Measurements from ENCODE around the gene CDK6.
"Not testable (repeated sequence)": the region's sequence is repeated elsewhere in the genome, so short reads cannot be mapped to it uniquely, and the experiment has no call there.

Gene CDK6

DNA sequence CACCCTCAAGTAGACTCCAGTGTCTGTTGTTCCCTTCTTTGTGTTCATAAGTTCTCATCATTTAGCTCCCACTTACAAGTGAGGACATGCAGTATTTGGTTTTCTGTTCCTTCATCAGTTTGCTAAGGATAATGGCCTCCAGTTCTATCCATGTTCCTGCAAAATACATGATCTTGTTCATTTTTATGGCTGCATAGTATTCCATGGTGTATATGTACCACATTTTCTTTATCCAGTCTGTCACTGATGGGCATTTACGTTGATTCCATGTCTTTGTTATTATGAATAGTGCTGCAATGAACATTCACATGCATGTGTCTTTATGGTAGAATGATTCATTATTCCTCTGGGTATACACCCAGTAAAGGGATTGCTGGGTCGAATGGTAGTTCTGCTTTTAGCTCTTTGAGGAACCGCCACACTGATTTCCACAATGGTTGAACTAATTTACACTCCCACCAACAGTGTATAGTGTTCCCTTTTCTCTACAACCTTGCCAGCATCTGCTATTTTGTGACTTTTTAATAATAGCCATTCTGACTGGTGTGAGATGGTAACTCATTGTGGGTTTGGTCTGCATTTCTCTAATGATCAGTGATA lies 79.0 kb downstream of the CDK6 start:
- not testable (repeated sequence) for DNase-seq

DNA sequence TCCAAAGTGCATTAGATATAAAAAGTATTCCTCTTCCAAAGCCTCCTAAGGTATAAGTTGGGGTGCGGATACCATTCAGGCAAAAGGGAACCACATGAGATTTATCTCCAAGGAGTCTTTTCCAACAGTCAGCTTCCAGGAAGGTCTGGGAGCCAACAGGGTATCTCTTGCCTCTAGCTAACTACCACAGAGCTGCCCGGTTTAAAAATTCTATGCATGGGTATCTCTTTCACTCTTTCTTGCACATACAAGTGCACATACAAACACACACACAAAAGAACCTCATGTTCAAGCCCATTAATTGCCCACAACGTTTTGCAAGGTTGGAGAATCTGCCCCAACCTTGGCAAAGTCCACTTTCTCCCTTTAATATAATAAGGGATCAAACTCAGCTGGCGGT lies 80.7 kb downstream of the CDK6 start:
- no peak for DNase-seq

DNA sequence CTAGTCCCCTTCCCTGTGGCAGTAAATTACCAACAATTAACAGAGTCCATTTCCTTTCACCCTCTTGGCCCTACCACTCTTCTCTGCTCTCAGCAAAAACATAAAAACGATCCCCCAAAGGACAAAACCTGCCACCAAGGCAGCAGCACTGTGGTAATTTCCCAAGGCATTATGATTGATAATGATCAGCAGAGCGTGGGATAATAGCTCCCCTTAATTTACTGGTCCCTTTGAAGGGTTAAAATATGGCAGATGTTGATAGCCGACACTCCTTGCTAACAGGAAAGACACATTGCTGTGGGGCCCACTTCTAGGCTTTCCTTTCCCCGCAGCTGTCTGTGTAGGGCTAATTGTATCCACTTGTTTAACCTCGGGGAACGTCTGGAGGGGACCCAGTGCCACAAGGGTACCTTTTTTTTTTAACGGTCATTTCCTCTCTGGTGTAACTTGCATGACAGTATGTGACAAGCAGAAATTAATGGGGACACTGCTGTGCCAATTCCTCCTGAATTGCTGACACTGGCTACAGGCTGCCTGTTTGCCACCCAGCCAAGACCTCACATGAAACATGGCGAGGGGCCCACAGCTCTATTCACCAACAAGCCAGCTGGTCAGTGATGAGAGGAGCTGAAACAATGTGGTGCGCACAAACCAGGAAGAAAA lies 81.3 kb downstream of the CDK6 start:
- no peak for DNase-seq

DNA sequence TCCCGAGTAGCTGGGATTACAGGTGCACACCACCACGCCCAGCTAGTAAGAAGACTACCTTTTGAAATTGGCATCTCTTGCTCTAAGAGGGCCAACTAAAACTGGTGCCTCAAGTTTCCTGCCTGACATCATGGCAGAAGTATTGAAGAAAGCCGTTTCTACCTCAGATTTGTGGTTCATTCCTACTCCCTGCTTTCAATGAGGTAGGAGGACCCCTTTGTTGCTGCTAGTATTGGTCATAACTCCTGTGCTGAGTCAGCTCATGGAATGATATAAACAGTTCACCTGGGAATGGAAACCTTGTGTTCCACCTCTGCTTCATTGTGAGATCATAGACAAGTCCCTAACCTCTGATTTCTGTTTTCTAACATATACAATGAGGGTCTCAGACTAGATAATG lies 82.8 kb downstream of the CDK6 start:
- DNase-seq, result no peak

DNA sequence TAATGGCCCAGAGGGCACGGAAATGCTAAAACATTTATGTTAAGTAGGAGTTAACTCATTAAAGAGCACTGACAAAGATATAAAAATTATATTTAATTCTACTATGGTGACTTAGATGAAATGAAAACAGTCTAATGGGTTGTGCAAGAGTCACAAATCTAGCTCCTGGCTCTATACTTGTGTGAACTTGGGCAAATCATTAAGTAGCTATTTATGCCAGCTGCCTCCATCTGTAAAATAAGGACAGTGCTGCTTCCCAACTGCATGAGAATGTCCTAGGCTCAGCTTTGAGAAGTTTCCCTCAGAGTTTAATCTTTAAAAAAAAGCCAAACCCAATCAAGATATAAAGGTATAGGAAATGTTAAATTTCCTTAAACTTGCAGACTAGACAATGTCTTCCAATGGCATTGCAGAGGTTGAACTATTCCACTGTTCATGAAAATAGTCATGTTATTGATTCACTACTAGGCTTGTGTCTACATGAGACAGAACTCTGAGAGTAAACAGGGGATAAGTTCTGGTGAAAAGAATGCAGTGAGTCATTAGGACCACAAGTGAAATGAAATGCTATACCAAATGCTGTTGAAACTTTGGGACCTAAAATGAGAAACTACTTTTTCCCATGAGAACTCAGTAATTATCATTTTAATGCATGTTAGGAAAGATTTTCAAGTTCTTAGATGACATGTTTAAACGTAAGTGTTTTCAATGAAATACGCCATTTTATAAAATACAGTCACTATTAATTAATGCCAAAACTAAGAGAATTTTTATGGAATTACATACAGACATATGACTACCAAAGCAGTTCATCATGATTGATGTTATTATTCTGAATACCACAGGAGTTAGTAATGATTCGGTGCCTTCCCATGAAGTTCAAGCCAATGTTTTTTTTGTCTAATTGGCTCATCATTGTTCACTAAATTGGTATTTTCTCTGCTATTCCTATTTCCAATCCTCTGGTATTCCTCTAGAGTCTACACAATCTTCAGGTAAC lies 84.2 kb downstream of the CDK6 start:
- no peak for DNase-seq

DNA sequence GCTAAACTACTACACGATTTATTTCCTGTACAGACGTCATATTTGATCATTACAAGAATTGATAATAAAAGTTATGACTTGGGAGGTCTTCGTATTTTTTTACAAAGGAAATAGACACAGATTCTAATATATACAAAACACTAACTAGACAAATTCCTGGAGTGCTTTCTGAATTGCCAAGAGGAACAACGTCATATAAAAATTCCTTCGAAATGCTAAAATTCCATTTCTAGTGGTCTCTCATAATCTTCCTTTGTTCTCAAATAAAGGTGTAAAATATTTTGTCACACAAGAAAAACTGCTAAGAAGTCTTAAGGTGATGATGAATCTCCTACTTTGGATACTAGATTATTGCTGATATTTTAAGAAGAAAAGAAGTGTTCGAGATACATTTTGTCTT lies 85.4 kb downstream of the CDK6 start:
- no peak for DNase-seq

DNA sequence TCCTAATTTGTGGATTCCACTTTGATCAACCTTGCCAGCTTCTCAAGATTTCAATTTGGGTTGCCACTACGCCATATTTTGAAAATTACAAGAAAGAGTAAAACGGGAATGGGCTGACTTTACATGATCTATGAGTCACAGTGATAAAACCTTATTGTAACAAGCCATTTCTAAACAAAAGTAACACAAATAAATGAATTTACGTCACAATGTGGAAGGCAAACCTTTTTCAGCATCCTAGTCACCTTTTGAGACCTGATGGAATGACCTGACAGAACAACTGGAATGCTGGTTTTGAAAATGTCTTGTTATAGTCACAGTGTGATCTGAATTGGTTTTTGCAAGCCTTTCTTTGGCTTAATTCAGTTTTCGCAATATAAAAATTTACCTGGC lies 85.9 kb downstream of the CDK6 start:
- no peak for DNase-seq

DNA sequence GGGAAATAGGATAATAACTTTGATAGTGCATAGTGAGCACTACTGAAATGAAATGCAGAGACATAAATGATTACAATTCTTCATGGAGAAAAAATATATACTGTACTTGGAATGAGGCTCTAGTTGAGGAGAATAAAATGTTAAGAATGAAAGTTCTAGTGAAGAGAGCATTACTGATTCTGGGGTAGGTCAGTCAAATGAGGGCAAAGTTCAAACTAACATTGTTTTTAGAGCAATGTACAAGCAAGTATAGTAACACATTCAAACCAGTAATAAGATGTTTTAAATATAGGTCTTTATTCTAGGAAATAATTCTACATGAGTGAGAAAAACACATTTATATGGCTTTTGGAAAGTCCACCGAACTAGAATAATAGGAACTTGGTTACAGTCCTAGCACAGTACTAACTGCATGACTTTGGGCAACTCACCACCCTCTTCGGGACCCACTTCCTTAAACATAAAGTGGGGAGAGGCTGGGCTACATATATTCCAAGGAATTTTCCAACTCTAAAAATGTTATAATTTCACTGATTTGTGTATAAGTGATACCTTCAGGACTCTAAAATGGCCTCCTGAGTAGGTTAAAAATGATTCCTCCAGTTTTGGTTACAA lies 86.4 kb downstream of the CDK6 start:
- no peak for DNase-seq

DNA sequence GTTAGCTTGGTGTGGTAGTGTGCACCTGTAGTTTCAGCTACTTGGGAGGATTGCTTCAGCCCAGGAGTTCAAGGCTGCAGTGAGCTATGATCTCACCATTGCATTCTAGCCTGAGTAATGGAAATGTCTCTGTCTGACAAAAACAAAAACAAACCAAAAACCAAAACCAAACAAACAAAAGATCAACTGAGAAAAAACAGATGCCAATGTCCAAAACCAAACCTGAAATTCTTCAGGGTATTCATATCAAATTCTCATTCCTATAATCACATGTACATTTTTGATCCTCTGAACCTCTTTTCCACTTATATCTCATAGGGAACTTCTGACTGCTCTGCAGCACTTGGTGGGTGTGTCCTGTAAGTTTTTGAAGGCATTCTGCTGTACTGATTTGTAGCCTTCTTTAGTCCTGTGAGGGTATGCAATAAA lies 87.0 kb downstream of the CDK6 start:
- DNase-seq, result no peak

DNA sequence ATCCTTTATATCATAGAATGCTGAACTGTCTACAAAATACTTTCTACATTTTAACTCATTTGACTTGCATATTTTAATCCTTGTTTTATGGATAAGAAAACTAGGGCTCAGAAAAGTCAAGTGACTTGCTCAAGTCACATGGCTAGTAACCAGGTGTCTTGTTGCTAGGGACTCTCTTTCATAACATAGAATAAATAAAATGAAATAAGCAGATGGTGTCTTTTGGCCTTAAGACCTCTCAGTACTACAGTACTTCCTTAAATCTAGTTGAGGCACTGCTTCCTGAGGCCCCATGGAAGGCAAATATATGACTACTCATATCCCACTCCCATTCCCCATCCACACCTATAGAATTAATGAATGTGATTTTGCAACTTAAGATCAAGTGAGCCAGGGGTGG lies 87.9 kb downstream of the CDK6 start:
- DNase-seq, result no peak

DNA sequence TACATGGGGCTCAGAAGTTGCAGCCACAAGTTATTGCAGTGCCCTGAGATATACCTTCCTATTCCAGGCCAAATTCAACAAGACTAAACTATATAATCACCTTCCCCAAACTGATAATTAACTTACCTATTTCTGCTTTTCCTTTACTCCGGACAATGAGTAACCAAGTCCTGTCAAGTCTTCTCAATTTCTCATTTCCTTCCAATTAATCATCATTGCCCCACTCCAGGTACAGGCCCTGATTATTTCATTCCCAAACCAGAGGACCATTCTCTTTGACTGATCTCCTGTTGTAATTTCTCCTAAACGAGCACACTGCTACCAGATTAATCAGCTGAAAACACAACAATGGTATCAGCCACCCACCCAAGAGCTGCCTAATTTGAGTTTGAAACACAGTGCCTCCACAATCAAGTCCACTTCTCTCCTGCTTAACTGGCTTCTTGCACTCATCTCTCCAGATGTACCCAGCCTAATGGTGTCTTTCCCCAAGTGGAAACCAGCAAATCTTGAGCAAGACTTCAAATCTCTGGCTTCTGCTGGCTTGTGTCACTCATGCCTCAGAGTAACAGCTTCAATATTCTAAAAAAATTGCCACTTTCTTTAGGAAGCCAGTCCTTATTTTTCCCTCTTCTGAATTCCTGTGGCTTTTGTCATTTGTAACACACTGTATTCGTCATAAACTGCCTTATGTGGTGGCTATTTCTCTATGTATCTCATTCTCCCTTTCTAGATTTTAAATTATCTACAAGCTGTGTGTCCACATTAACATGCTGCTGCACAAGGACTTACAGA lies 89.1 kb downstream of the CDK6 start:
- no peak for DNase-seq

DNA sequence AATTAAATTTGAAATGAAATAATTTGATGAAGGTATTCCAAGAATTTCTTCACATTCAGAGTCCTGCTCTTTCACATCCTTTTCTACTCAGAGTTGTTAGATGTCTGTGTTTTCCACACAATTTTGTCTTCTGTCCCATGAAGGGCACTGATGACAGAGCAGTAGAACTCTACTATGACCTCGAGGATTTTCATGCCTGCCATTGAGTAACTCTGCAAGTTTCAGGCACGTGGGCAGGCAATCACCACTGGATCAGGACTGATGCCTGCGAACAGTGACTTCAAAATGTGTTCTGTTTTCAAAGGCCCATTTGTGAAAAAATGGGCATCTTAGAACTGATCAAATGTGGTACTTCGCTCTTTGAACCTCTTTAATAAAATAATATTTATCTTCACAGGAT lies 91.1 kb downstream of the CDK6 start:
- DNase-seq, result no peak

DNA sequence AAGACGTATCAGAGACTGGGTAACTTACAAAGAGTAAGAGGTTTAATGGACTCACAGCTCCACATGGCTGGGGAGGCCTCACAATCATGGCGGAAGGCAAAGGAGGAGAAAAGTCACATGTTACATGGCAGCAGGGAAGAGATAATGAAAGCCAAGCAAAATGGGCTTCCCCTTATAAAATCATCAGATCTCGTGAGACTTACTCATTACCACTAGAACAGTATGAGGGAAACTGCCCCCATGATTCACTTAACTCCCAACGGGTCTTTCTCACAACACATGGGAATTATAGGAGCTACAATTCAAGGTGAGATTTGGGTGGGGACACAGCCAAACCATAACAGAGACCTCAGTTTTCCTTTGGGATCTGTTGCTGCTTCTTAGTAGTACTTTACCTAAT lies 92.2 kb downstream of the CDK6 start:
- not testable (repeated sequence) for DNase-seq

DNA sequence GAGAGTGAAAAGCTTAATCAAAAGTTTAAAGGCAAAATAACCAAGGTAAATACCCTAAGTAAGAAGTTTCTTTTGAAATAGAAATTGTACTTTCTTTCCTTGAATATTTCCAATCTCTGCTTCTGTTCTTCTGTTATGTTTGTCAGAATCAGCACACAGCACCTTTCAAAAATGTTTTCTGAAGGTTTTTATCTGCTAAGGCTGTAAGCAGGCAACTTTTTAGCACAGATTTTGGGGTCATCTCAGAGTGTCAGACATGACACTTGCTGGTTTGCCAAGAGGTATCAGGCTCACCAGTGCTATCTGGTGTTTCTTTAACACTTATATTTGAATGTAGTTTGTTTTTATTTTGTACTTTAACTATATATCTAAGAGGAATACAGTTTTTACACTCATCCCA lies 94.2 kb downstream of the CDK6 start:
- no peak for DNase-seq

DNA sequence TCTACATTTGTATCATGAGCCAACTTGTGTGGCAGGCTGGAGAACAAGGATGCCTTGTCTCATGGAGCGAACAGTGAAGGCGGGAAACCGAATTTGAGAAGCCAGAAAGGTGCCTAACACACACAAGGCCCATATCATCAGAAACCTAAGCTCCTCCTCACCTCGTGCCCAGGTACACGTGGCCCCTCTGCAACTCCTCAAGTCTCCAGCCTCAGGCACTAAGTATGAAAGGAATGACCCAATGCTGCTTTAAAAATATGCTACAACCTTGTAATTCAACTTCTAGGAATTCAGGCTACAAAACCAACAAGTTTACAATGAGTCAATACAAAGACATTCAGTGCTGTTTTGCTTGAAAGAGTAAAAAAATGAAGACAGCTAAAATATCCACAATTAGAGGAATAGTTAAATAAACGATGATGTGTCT lies 95.7 kb downstream of the CDK6 start:
- DNase-seq, result no peak

DNA sequence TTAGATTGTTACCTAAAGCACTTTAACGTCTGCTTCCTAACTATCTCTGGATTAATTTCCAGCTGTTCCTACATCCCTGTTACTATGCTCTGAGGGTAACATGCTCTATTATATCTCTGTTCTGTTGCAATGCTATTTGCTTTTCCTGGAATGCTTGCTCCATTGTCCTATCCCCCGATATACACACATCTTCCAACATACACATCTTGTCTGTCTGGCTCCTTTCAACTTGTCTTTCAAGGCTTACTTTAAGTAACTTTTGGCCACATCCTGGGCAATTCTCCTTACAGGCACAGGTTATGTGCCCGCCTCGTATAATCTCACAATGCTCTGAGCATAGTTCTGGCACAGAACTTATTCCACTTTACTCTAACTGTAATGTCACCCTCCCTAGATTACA lies 96.2 kb downstream of the CDK6 start:
- DNase-seq, result no peak

DNA sequence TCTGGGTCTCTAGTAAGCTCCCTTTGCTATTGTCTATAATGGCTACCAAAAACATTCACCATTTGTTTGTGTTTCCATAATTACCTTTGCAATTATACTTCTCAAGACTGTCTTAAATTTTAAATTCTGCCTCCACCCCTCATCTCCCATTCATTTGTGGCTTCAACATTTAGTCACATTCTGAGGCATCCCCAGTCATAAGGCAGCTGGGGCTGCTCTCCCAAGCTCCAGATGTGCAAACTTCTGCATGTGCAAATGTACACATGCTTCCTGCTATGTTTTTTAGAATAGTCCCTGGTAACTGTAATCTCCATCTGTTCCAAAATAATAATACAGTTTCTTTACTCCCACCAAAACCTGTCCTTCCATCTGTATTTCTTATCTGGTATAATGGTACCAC lies 97.3 kb downstream of the CDK6 start:
- no peak for DNase-seq

DNA sequence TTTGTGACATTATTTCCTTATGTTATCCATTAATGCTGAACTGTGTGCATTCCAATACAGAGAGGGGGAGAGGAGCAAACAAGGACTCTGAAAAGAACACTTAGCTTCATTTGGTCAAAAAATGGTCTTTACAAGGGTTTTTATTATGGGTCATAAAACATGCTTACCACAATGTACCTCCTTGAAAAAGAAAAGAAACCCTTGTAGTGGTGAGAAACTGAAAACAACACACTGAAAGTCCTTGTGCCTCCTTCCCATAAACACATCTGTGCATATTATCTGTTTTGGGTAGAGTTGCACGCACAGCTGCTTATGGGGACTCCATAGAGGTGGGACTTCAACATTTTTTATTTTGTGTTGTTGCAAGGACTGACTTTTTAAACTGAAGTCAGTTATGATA lies 98.7 kb downstream of the CDK6 start:
- no peak for DNase-seq

DNA sequence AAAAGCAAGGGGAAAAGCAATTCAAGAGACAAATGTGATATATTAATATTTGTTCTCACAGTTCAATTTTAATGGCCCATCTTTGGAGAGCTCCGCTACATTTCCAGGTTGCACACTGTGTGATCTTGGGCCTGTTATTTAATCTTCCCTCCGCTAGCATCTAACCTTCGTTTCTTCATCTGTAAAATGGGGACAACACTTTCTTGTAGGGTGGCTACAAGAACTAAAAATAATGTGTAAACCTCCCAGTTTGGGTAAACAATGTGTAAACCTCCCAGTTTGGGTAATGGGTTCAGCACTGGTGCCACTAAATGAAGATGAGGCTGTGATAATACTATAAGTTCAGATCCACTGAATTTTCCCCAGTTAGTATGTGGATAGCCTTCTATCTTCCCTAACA lies 99.5 kb downstream of the CDK6 start:
- DNase-seq, result no peak

DNA sequence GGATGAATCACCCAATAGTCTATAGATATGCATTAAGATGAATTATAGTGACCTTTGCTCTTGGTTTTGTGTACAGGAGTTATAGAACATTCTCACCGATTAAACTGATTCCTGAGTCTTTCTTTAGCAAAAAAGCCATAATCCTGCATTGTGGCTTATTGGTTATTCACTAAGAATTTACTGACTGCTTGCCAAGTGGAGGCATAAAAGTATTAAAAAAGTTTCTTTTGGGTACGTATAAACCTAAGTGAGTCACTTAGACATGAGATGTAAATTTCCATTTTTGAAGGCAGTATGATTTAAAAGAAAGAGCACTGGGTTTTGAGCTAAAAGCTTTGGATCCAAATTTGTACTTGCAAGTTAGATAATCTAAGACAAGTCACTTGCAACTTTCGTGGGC lies 100.7 kb downstream of the CDK6 start:
- DNase-seq, result no peak

DNA sequence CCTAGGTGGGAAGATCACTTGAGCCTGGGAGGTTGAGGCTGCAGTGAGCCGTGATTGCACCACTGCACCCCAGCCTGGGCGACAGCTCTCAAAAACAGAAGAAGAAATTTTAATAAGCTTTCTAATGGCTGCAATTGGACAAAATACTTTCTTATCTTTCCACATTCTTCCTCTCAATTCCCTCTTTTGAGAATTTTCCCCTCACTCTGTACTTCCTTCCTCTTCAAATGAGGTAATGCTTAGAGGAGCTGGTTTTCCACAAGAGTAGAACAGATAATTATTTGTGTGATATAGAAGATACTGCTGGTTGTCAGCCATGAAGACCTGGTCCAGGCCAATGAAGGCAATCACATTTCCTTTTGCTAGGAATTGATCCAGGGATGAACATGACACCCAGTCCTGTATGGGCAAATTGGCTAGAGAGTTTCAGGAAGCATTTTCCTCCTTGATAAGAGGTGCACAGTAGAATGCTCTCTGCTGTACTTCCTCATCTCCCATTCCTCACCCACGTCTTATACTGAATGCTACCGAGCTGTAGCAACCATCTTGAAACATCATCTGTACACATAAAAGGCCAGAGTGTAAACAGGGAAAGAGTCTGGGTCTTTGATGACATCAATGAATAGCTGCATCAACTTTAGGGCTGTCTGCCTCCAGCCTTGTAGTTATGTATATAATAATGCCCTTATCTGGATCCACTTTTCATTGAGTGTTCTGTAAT lies 103.9 kb downstream of the CDK6 start:
- no peak for DNase-seq
